Activated CD8-positive, alpha-beta memory T cell treated with anti-CD3 and anti-CD28 coated beads for 24 hours (primary cell): Measurements from ENCODE around the gene BFSP1.

ENCODE experiments used
- DNase-seq: peaks from one replicate; pipeline ENCODE4 v3.0.0-alpha.2; 2020

Gene BFSP1

GRCh38 chr20:17457588-17458190, 73.5 kb downstream of the BFSP1 start:
- no peak for DNase-seq

- no peak for DNase-seq
These were observed 74.1 kb downstream of the BFSP1 start for GRCh38 chr20:17457079-17457478.

GRCh38 chr20:17456279-17456678, 74.9 kb downstream of the BFSP1 start:
- DNase-seq, result no peak

- no peak for DNase-seq
These were observed 77.6 kb downstream of the BFSP1 start for GRCh38 chr20:17453592-17453991.

GRCh38 chr20:17452441-17452840, 78.7 kb downstream of the BFSP1 start:
- DNase-seq, result no peak

GRCh38 chr20:17449031-17449430, 82.1 kb downstream of the BFSP1 start:
- DNase-seq, result no peak

- no peak for DNase-seq
These were observed 83.1 kb downstream of the BFSP1 start for GRCh38 chr20:17448071-17448470.

GRCh38 chr20:17446171-17446570, 85.0 kb downstream of the BFSP1 start:
- no peak for DNase-seq

- no peak for DNase-seq
These were observed 85.6 kb downstream of the BFSP1 start for GRCh38 chr20:17445543-17445942.

- no peak for DNase-seq
These were observed 87.1 kb downstream of the BFSP1 start for GRCh38 chr20:17444091-17444490.
